GM18502 (cell line): ENCODE measurements around the gene TULP1.

Source experiments
- ATAC-seq: cut with Tn5 transposase; IDR thresholded peaks from one replicate; pipeline ENCODE4 v1.9.1; 2021; ENCODE audit warnings: mild to moderate bottlenecking; ENCODE audit not compliant: unreplicated experiment, poor library complexity

Gene TULP1

DNA sequence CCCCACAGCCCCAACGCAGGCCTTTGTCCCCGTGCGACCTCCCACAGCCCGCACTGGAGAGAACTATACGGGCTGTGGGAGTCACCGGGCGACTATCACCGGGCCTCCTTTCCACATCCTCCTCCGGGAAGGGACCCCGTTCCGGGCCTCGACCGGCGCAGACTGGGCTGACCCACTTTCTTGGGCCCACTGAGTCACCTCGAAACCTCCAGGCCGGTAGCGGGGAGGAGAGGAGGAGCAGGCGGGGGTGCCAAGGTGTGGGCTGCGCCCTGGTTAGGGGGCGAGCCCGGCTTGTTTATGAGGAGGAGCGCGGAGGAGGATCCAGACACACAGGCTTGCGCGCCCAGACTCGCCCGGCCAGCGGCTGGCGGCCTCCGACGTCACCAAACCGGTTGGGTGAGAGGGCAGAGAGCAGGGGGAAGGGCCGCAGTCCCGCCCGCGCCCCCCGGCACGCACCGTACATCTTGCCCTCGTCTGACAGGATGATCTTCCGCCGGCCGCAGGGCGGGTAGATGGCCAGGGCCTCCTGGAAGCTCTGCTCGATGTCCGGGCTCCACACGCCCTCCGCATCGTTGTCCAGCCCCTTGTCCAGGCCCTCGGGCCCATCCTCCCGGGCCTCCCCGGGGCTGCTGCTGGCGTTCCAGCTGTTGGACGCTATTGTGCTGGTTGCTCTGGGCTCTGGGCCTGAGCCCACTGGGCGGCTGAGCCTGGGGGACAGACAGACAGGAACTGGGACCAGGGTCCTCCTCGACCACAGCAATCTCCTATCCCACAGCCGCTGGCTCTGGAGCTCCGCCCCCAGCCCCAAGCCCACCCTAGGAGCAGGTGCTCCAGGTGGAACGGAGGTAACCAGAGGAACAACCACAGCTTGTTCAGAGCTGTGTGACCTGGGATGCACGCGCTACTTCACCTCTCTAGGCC is 26.4 kb downstream of the TULP1 start:
- ATAC-seq = no peak

GRCh38 chr6:35485402-35485877 is 27.3 kb downstream of the TULP1 start:
- no peak for ATAC-seq

- no peak for ATAC-seq
Observed at GRCh38 chr6:35484921-35485392, 27.7 kb downstream of the TULP1 start.

- no peak for ATAC-seq
Observed at GRCh38 chr6:35483893-35484645, 28.6 kb downstream of the TULP1 start.

GRCh38 chr6:35483490-35483889 is 29.2 kb downstream of the TULP1 start:
- ATAC-seq = no peak

GRCh38 chr6:35483062-35483461 is 29.6 kb downstream of the TULP1 start:
- no peak for ATAC-seq

GRCh38 chr6:35481226-35481625 is 31.5 kb downstream of the TULP1 start:
- no peak for ATAC-seq

GRCh38 chr6:35480176-35480575 is 32.5 kb downstream of the TULP1 start:
- ATAC-seq = no peak

- ATAC-seq = no peak
Observed at GRCh38 chr6:35478259-35478658, 34.4 kb downstream of the TULP1 start.

- no peak for ATAC-seq
Observed at GRCh38 chr6:35477551-35478179, 35.0 kb downstream of the TULP1 start.

DNA sequence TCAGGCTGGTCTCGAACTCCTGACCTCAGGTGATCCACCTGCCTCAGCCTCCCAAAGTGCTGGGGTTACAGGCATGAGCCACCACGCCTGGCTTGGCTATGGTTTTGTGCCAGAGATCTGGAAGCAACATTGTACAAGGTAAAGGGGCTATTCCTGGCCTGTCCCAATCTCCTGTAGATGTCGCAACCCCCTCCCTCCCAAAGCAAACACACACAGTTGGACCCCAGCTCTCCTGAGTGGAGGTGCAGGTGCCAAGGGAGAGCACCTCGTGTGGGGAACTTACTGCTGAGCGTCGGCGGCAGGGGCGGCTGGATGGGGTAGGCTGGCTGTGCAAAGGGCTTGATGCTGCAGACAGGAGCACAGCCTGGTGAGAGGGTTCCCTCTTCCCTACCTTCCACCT is 35.7 kb downstream of the TULP1 start:
- ATAC-seq = no peak

DNA sequence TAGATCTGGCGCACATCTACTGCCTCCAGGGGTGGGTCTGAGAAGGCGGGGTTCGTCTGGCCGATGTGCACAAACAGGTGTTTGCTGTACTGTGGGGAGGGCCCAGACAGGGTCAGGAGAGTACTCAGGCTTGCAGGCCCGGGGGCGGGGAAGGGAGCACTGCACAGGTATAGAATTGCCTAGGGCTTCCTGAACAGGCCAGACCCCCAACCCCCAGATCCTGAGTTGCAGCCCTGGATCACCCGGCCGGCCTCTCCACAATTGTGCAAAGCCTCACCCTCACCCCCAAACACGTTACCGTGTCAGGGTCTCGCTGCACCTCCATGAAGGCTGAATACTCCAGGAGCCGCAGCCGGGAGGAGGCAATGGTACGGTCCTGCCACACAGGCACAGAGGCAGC is 36.7 kb downstream of the TULP1 start:
- no peak for ATAC-seq

- no peak for ATAC-seq
Observed at GRCh38 chr6:35475573-35475972, 37.1 kb downstream of the TULP1 start.

- ATAC-seq = no peak
Observed at GRCh38 chr6:35474942-35475570, 37.6 kb downstream of the TULP1 start.

GRCh38 chr6:35474131-35474941 is 38.4 kb downstream of the TULP1 start:
- no peak for ATAC-seq

DNA sequence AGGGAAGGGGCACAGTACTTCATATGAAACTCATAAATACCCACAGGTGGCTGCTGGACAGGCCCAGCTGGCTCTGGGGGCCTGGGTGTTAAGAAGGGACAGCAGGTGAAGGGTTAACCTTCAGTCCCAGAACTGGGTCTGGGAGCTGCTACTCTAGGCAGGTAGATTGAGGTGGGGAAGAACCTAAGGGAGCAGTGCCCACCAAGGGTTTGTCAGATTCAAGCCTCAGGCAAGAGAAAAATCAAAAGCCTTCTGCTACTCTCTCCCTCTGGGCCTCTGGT is 38.9 kb downstream of the TULP1 start:
- no peak for ATAC-seq

DNA sequence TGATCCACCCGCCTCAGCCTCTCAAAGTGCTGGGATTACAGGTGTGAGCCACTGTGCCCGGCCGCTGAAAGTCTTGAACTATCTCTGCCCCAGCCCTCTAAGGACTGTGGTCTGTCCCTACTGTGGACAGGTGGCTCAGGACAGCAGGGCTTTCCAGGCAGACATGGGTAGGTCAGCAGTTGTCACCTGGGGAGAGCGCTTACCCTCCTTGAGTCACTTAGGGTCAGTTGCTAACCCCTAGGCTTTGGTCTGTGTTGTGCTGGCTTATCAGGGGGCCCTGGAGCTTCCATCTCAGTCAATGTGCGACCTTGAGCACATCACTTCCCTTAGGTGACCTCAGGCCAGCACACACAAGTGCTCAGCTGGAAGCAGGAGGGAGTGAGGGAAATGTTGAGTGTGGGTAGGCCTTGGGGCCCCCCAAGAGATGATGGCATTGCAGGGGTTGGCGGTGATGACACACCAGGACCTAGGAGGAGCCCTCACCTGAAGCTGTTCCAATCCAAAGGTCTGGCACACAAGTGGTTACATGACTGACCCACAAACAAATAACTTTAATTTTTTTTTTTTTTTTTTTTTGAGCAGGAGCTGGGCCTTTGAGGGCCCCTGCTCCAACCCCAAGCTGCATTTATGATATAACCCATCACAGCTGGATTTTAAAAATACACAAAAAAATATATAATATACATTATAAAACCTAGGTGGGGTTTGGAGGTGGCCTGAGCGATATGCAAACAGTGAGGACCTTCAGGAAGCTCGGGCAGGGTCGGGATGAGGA is 39.4 kb downstream of the TULP1 start:
- no peak for ATAC-seq

- no peak for ATAC-seq
Observed at GRCh38 chr6:35471836-35472345, 40.8 kb downstream of the TULP1 start.

- ATAC-seq = no peak
Observed at GRCh38 chr6:35470663-35471120, 42.0 kb downstream of the TULP1 start.
